Measurements from ENCODE around the gene C1QTNF1. TPM values are rescaled to one million over a fixed set of nuclear protein-coding genes. Genes with fewer than 3 reads are reported as not detected.

C1QTNF1 gene
- total RNA-seq, 1 donor = 42.1 TPM

- TF ChIP-seq CTCF (IDR thresholded peaks at IDR 0.05; ENCODE audit: insufficient read depth, low read length) = no peak
- DNase-seq (ENCODE audit: low read depth) = no peak
- no peak overlapping the region for H3K4me3 ChIP-seq (ENCODE audit: low read depth, low read length)
Observed at GRCh38 chr17:79002796-79003593, 21.0 kb upstream of the C1QTNF1 start.

- no peak overlapping the region for H3K4me3 ChIP-seq (ENCODE audit: low read depth, low read length)
- DNase-seq (ENCODE audit: low read depth) = no peak
- TF ChIP-seq CTCF (IDR thresholded peaks at IDR 0.05; ENCODE audit: insufficient read depth, low read length) = no peak
Observed at GRCh38 chr17:79003661-79004411, 20.1 kb upstream of the C1QTNF1 start.

GRCh38 chr17:79005063-79005861, 18.7 kb upstream of the C1QTNF1 start:
- no peak for DNase-seq (ENCODE audit: low read depth)
- H3K4me3 ChIP-seq (ENCODE audit: low read depth, low read length) = no peak overlapping the region
- no peak for TF ChIP-seq CTCF (IDR thresholded peaks at IDR 0.05; ENCODE audit: insufficient read depth, low read length)

GRCh38 chr17:79006046-79006445, 17.9 kb upstream of the C1QTNF1 start:
- DNase-seq (ENCODE audit: low read depth) = no peak
- TF ChIP-seq CTCF (IDR thresholded peaks at IDR 0.05; ENCODE audit: insufficient read depth, low read length) = no peak
- no peak overlapping the region for H3K4me3 ChIP-seq (ENCODE audit: low read depth, low read length)

GRCh38 chr17:79006794-79007503, 17.0 kb upstream of the C1QTNF1 start:
- DNase-seq (ENCODE audit: low read depth) = no peak
- no peak for TF ChIP-seq CTCF (IDR thresholded peaks at IDR 0.05; ENCODE audit: insufficient read depth, low read length)
- no peak overlapping the region for H3K4me3 ChIP-seq (ENCODE audit: low read depth, low read length)

Measured in fibroblast of the aortic adventitia (primary cell).